Bronchial epithelial cell (primary cell): ENCODE measurements around the gene TELO2. TPM values are rescaled to one million over a fixed set of nuclear protein-coding genes. Genes with fewer than 3 reads are reported as not detected.

Experiments
- DNase-seq: peaks from one replicate; pipeline ENCODE4 v3.0.0-alpha.2; 2010; ENCODE audit warnings: low read depth
- FAIRE-seq: peaks from 2 replicates; lab custom pipeline; 2011; peaks lifted over from hg19 to GRCh38; lab: Jason Lieb, UNC
- H3K27me3 ChIP-seq: 2 replicates; pipeline ENCODE4 v1.5.1; 2011; ENCODE audit warnings: low read length; ENCODE audit not compliant: control insufficient read depth, insufficient read depth
- H3K36me3 ChIP-seq: 2 replicates; pipeline ENCODE4 v1.5.1; 2011; ENCODE audit warnings: low read length; ENCODE audit not compliant: control insufficient read depth, insufficient read depth
- H3K4me3 ChIP-seq: 2 replicates; pipeline ENCODE4 v1.5.1; 2011; ENCODE audit warnings: mild to moderate bottlenecking, low read depth, low read length, control low read depth
- CTCF ChIP-seq: IDR thresholded peaks from 2 replicates; pipeline ENCODE4 v1.5.1; 2011; ENCODE audit warnings: mild to moderate bottlenecking, moderate library complexity, low read length, control low read depth, inconsistent platforms; ENCODE audit not compliant: insufficient read depth, severe bottlenecking
- total RNA-seq: library from RNA; depleted of rRNA; stranded (reverse); fragments of >200 nt; gene quantifications from 2 replicates; pipeline ENCODE4 v1.2.1, GENCODE V29; 2014

TELO2 gene
- total RNA-seq, 1 donor from 2014 or later: 8.2 TPM

DNA sequence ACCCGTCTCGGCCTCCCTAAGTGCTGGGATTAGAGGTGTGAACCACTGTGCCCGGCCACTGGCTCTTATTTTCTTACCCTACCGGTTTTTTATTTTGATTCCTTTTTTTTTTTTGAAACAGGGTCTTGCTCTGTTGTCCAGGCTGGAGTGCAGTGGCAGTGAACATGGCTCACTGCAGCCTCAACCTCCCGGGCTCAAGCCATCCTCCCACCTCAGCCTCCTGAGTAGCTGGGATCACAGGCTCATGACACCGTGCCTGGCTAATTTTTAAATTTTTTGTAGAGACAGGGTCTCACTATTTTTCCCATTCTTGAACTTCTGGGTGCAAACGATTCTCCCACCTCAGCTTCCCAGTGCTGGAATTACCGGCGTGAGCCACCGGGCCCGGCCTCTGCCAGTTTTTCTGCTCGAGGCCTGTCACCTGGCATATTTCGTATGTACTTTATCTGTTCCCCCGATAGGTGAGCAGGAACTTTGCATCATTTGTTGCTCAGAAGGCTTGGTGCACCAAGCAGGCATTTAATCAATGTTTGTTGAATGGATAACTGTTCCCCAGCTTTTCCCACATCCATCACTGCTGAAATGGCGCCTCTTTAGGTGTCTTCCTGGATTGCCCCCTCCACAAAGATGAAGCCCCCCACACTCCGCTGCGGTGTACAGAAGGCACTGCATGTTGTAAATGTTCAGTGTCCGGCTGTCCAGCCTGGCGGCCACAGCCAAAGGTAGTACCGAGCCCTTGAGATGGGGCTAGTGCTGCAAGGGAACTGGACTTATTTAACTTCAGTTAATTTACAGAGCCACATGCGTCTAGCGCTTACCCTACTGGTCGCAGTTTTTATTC is 858 bp upstream of the TELO2 start:
- H3K27me3 ChIP-seq: no peaks in the 10 kb centered on the region
- peaks cover 9% of the 10 kb centered on the region for H3K36me3 ChIP-seq
- no peak for DNase-seq
- no peak for FAIRE-seq
- TF ChIP-seq CTCF: no peak
- H3K4me3 ChIP-seq: peak overlapping the region; percentile 83

DNA sequence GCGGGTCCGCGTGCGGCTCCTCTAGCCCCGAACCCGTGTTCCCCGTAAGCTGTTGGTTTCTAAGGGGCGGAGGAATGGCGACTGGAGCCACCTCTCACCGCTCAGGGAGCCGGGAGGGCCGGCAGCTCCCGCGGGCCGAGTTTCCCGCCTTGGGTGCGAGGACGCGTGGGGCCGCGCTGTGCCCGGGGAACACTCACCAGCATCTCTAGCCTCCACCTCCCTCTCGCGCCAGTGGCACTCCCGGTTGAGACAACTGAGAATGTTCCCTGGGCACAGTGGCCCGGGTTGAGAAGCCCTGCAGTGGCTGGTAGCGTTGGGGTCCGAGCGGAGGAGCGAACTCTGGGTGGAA is 560 bp downstream of the TELO2 start:
- TF ChIP-seq CTCF: no peak
- FAIRE-seq (no peak), DNase-seq (no peak)
- Histone ChIP-seq H3K4me3 (peak overlapping the region; percentile 83), H3K36me3 (peaks cover 9% of the 10 kb centered on the region), H3K27me3 (no peaks in the 10 kb centered on the region)

GRCh38 chr16:1494129-1494640 is 1.0 kb downstream of the TELO2 start:
- H3K36me3 ChIP-seq: peaks cover 13% of the 10 kb centered on the region
- TF ChIP-seq CTCF: peak; percentile 66
- H3K27me3 ChIP-seq: no peaks in the 10 kb centered on the region
- peak; percentile 34 for DNase-seq
- FAIRE-seq: no peak
- H3K4me3 ChIP-seq: peak overlapping the region; percentile 83

- DNase-seq (no peak), FAIRE-seq (no peak)
- no peaks in the 10 kb centered on the region for H3K27me3 ChIP-seq
- H3K36me3 ChIP-seq: peaks cover 13% of the 10 kb centered on the region
- no peak for TF ChIP-seq CTCF
- no peak overlapping the region for H3K4me3 ChIP-seq
Observed at GRCh38 chr16:1494711-1495110, 1.6 kb downstream of the TELO2 start.

- no peaks in the 10 kb centered on the region for H3K27me3 ChIP-seq
- FAIRE-seq (no peak), DNase-seq (no peak)
- TF ChIP-seq CTCF: no peak
- no peak overlapping the region for H3K4me3 ChIP-seq
- H3K36me3 ChIP-seq: peaks cover 13% of the 10 kb centered on the region
Observed at GRCh38 chr16:1495211-1495888, 2.2 kb downstream of the TELO2 start.
